HepG2 (cell line): ENCODE measurements around the gene FOXN3. TPM values are rescaled to one million over a fixed set of nuclear protein-coding genes. Genes with fewer than 3 reads are reported as not detected.

ENCODE experiments used
- ATAC-seq: fragments of 200-7000 bp; cut with Tn5 transposase; 3 replicates; pipeline ENCODE4 v1.9.1; 2020; ENCODE audit warnings: mild to moderate bottlenecking, moderate library complexity
- BruUV-seq: library from RNA; stranded (reverse); fragments of 400-500 nt; replicated peaks from 2 replicates; lab custom pipeline; 2021; lab: Mats Ljungman, UMichigan
- CTCF ChIA-PET: fragments of 300-600 bp; formaldehyde crosslinking; extraction: SDS; loops from one replicate; lab custom pipeline; 2021; ENCODE audit warnings: low total read pairs, inconsistent platforms, low intra/inter-chr PET ratio; lab: Yijun Ruan, JAX
- POLR2A ChIA-PET: fragments of 350-600 bp; sonication (Branson Sonifier 250); formaldehyde crosslinking; loops from one replicate; lab custom pipeline; 2020; ENCODE audit warnings: antibody characterized with exemption, inconsistent platforms; lab: Yijun Ruan, JAX
- DNase-seq: peaks from one replicate; pipeline ENCODE4 v3.0.0-alpha.2; 2015; ENCODE audit warnings: low spot score
- FAIRE-seq: peaks from 3 replicates; lab custom pipeline; 2011; peaks lifted over from hg19 to GRCh38; lab: Jason Lieb, UNC
- H2AFZ ChIP-seq: one replicate; pipeline ENCODE4 v1.6.1; 2011; ENCODE audit warnings: low read length, inconsistent platforms
- H3K27ac ChIP-seq: fragments of 300-600 bp; 3 replicates; pipeline ENCODE4 v1.8.0; 2011; ENCODE audit warnings: mixed run types, mild to moderate bottlenecking, mixed read lengths, low read length, inconsistent platforms; ENCODE audit not compliant: insufficient read depth; ENCODE audit errors: extremely low read length
- H3K27me3 ChIP-seq, 2 experiments: fragments of 200-600 bp in 1 of 2; 2 replicates in 1 of 2; 3 replicates in 1 of 2; pipeline versions ENCODE4 v1.6.0 to v1.8.0; 2011; ENCODE audit warnings: low read length in 2 of 2, mild to moderate bottlenecking in 2 of 2, moderate library complexity in 2 of 2, inconsistent platforms in 1 of 2; ENCODE audit not compliant: insufficient read depth in 2 of 2, control insufficient read depth in 1 of 2
- H3K36me3 ChIP-seq, 2 experiments: fragments of 200-600 bp in 1 of 2; replicated peaks in 1 of 2; 2 replicates in 1 of 2; 3 replicates in 1 of 2; pipeline versions ENCODE4 v1.5.1 to v1.8.0; 2011; ENCODE audit warnings: low read length in 2 of 2, inconsistent platforms in 1 of 2; ENCODE audit not compliant: insufficient read depth in 2 of 2, control insufficient read depth in 1 of 2
- H3K4me1 ChIP-seq: 2 replicates; pipeline ENCODE4 v1.5.1; 2012; ENCODE audit warnings: low read length, inconsistent platforms; ENCODE audit not compliant: insufficient read depth
- H3K4me2 ChIP-seq: 2 replicates; pipeline ENCODE4 v1.6.0; 2011; ENCODE audit warnings: low read depth, low read length, inconsistent platforms
- H3K4me3 ChIP-seq, 3 experiments: fragments of 200-600 bp in 1 of 3; sonication (generic), shearing (Covaris generic) in 1 of 3; replicated peaks in 1 of 3; 2 replicates each; pipeline ENCODE4 v1.5.1; 2011 to 2016; ENCODE audit warnings: low read length in 3 of 3, inconsistent platforms in 2 of 3, low read depth in 2 of 3, mild to moderate bottlenecking in 2 of 3, control low read depth in 1 of 3, mixed read lengths in 1 of 3; ENCODE audit not compliant: insufficient read depth in 1 of 3
- H3K79me2 ChIP-seq: one replicate; pipeline ENCODE4 v1.6.1; 2011; ENCODE audit warnings: low read length, inconsistent platforms; ENCODE audit not compliant: insufficient read depth
- H3K9ac ChIP-seq: 2 replicates; pipeline ENCODE4 v1.6.0; 2011; ENCODE audit warnings: mild to moderate bottlenecking, low read depth, low read length, inconsistent platforms; ENCODE audit not compliant: insufficient read depth
- H3K9me3 ChIP-seq: 2 replicates; pipeline ENCODE4 v1.5.1; 2012; ENCODE audit warnings: mild to moderate bottlenecking, low read length
- H4K20me1 ChIP-seq: 2 replicates; pipeline ENCODE4 v1.6.0; 2011; ENCODE audit warnings: inconsistent platforms, mild to moderate bottlenecking, low read length, moderate library complexity; ENCODE audit not compliant: insufficient read depth
- ATF7-NPFF ChIP-seq: sonication (generic); formaldehyde crosslinking; IDR thresholded peaks from 2 replicates; pipeline ENCODE4 v1.8.1; 2023; ENCODE audit warnings: mild to moderate bottlenecking, low read depth, missing genetic modification reagents, moderate library complexity
- CCDC6 ChIP-seq: sonication (generic); formaldehyde crosslinking; IDR thresholded peaks from 2 replicates; pipeline ENCODE4 v1.8.1; 2022; ENCODE audit warnings: mild to moderate bottlenecking, missing genetic modification reagents, moderate library complexity
- FOXK2 ChIP-seq: fragments of 450-650 bp; IDR thresholded peaks from 2 replicates; pipeline ENCODE4 v1.6.1; 2016
- HNRNPL ChIP-seq: fragments of 200-400 bp; formaldehyde crosslinking; IDR thresholded peaks from 2 replicates; pipeline ENCODE4 v1.6.1; 2017; ENCODE audit warnings: mild to moderate bottlenecking, low read depth, low read length
- NR2F1 ChIP-seq, 2 experiments: fragments of 450-650 bp in 1 of 2; formaldehyde crosslinking in 1 of 2; IDR thresholded peaks; 2 replicates each; pipeline versions ENCODE4 v1.5.0 to v1.6.1; 2016 to 2020; ENCODE audit warnings: mild to moderate bottlenecking in 1 of 2, missing compliant biosample characterization in 1 of 2, missing genetic modification reagents in 1 of 2, moderate library complexity in 1 of 2
- PAF1 ChIP-seq: IDR thresholded peaks from 2 replicates; pipeline ENCODE4 v1.6.1; 2016; ENCODE audit warnings: missing genetic modification reagents, missing compliant biosample characterization
- TMF1 ChIP-seq: sonication (generic); formaldehyde crosslinking; IDR thresholded peaks from 2 replicates; pipeline ENCODE4 v1.8.1; 2022; ENCODE audit warnings: low read depth, missing genetic modification reagents
- ZNF24 ChIP-seq: fragments of 450-650 bp; IDR thresholded peaks from 2 replicates; pipeline ENCODE4 v1.6.1; 2017; ENCODE audit warnings: antibody characterized with exemption, mild to moderate bottlenecking
- ZNF530 ChIP-seq: sonication (generic); formaldehyde crosslinking; IDR thresholded peaks from 2 replicates; pipeline ENCODE4 v1.5.0; 2020; ENCODE audit warnings: low read depth, mild to moderate bottlenecking, missing genetic modification reagents
- ZNF775 ChIP-seq: sonication (generic); formaldehyde crosslinking; IDR thresholded peaks from 2 replicates; pipeline ENCODE4 v1.4.0; 2020; ENCODE audit warnings: missing genetic modification reagents, mild to moderate bottlenecking, moderate library complexity, borderline replicate concordance
- ZSCAN21 ChIP-seq: sonication (generic); formaldehyde crosslinking; IDR thresholded peaks from 2 replicates; pipeline ENCODE4 v1.8.0; 2022; ENCODE audit warnings: mild to moderate bottlenecking, missing genetic modification reagents, moderate library complexity, borderline replicate concordance
- WGBS: methylation state at CpG from one replicate; pipeline ENCODE4 v1.1.6; 2017; ENCODE audit warnings: low lambda C conversion rate; 5-methylcytosine and 5-hydroxymethylcytosine counted together
- in situ Hi-C: cut with HindIII; loops from 2 replicates; pipeline ENCODE4 v1.10.0; 2017; ENCODE audit warnings: low pct_unique_long_range_greater_than_20kb; ENCODE audit not compliant: extremely low pct_ligation_motif_present
- intact Hi-C: fragments of 100-400 bp; cut with micrococcal nuclease; formaldehyde crosslinking; loops from one replicate; pipeline ENCODE4 v1.10.0; 2022; ENCODE audit not compliant: unreplicated experiment
- polyA plus RNA-seq, 8 experiments: library from polyadenylated mRNA; depleted of rRNA in 3 of 8; stranded (reverse) in 7 of 8; unstranded in 1 of 8; fragments of >200 nt; fragmentation: Illumina TruSeq in 4 of 8; extraction: Trizol in 4 of 8; gene quantifications; 2 replicates each; pipeline versions ENCODE4 v1.2.1 to v1.2.3, GENCODE V29; 2011 to 2016; ENCODE audit warnings: low read depth in 4 of 8, missing spikeins in 1 of 8, mixed read lengths in 1 of 8; ENCODE audit not compliant: insufficient read depth in 1 of 8
- total RNA-seq, 5 experiments: library from RNA; depleted of rRNA; stranded (reverse); fragments of >200 nt; fragmentation: Illumina TruSeq; extraction: Trizol; gene quantifications; 2 replicates each; pipeline ENCODE4 v1.2.3, GENCODE V29; 2016; ENCODE audit warnings: low read depth in 1 of 5
- TF ChIP-seq, protein P1 (sequence below): sonication (generic); formaldehyde crosslinking; IDR thresholded peaks from 2 replicates; pipeline ENCODE4 v1.5.1; 2020; ENCODE audit warnings: missing genetic modification reagents, mild to moderate bottlenecking, borderline replicate concordance

Gene FOXN3
- total and polyA plus RNA-seq, 2 of the 13 experiments (the other 11 are each of a cell fraction or from before 2014, with no cell fraction given): 32.4 to 70.2 TPM

DNA sequence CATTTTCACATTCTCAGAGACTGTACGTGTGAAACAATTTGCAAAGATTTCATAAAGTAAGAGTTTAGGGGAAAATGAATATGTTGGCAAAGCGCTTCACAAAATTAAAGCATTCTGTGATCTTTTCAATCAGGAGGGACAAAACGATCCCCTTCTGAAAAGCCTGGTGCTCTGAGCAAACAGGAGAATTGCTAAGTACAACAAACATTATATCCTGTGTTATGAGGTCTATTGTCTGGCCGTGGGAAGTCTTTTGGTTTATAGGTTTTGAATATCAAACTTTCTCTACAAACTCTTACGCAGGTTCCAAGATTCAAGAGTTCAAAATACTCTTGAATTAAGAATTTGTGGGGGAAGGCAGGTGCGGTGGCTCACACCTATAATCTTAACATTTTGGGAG, 7.2 kb upstream of the FOXN3 start:
- no peaks in the 10 kb centered on the region for H3K36me3 ChIP-seq
- FAIRE-seq (no peak), ATAC-seq (no peak)
- no peaks in the 10 kb centered on the region for H3K79me2 ChIP-seq
- TF ChIP-seq NR2F1 (CRISPR knock-in tag; IDR thresholded peaks at IDR 0.05) (no peak), ZNF530 (no peak), ZNF775 (no peak), FOXK2 (no peak), ATF7-NPFF (CRISPR knock-in tag) (no peak), ZSCAN21 (CRISPR knock-in tag) (no peak), CCDC6 (CRISPR knock-in tag) (no peak), HNRNPL (no peak), PAF1 (CRISPR knock-in tag) (no peak), ZNF24 (no peak), TMF1 (CRISPR knock-in tag) (no peak)
- TF ChIP-seq, protein P1, sequence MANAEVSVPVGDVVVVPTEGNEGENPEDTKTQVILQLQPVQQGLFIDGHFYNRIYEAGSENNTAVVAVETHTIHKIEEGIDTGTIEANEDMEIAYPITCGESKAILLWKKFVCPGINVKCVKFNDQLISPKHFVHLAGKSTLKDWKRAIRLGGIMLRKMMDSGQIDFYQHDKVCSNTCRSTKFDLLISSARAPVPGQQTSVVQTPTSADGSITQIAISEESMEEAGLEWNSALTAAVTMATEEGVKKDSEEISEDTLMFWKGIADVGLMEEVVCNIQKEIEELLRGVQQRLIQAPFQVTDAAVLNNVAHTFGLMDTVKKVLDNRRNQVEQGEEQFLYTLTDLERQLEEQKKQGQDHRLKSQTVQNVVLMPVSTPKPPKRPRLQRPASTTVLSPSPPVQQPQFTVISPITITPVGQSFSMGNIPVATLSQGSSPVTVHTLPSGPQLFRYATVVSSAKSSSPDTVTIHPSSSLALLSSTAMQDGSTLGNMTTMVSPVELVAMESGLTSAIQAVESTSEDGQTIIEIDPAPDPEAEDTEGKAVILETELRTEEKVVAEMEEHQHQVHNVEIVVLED: no peak
- TF ChIP-seq, all 625 proteins: peak for 0
- CTCF ChIA-PET: no interaction called here
- H3K9me3 ChIP-seq: no peaks in the 10 kb centered on the region
- POLR2A ChIA-PET: no interaction called here
- no peak overlapping the region for H2AFZ ChIP-seq
- H3K9ac ChIP-seq: no peak overlapping the region
- in situ Hi-C loops (loop anchor here (25.0 kb wide), 1 partner anchor 488 kb away; no protein-coding TSS in a partner anchor), intact Hi-C loops (no loop called here)
- H4K20me1 ChIP-seq: no peaks in the 10 kb centered on the region
- 89% methylated on average over 6 of the region's 6 CpGs for WGBS
- no peak overlapping the region for H3K4me2 ChIP-seq
- BruUV-seq: no TSS peak
- no peak for DNase-seq
- no peaks in the 10 kb centered on the region for H3K27me3 ChIP-seq
- peaks cover 57% of the 10 kb centered on the region for H3K4me1 ChIP-seq
- H3K4me3 ChIP-seq: no peak overlapping the region
- H3K27ac ChIP-seq: no peak overlapping the region
